GM13976 (cell line): ENCODE results near the gene SPINT2.

Experiments used
- DNase-seq: peaks from one replicate; pipeline ENCODE4 v3.0.0; 2012; ENCODE audit warnings: low spot score
- CTCF ChIP-seq: IDR thresholded peaks from 2 replicates; pipeline ENCODE4 v1.5.1; 2012; ENCODE audit warnings: borderline replicate concordance, mild to moderate bottlenecking; ENCODE audit not compliant: insufficient read depth; ENCODE audit errors: extremely low read depth, missing control alignments, control extremely low read depth
- in situ Hi-C: fragments of 300-500 bp; cut with MboI; formaldehyde crosslinking; loops from one replicate; pipeline ENCODE4 v1.12.0; 2022; ENCODE audit warnings: low sequenced_read_pairs, mixed read lengths, inconsistent platforms; ENCODE audit not compliant: unreplicated experiment

Gene SPINT2

GRCh38 chr19:38288123-38288855 lies 23.9 kb downstream of the SPINT2 start:
- no peak for DNase-seq
- in situ Hi-C loops = no loop called here
- no peak for TF ChIP-seq CTCF

GRCh38 chr19:38289955-38290354 lies 25.6 kb downstream of the SPINT2 start:
- DNase-seq = no peak
- in situ Hi-C loops = no loop called here
- TF ChIP-seq CTCF = no peak

GRCh38 chr19:38290631-38291147 lies 26.3 kb downstream of the SPINT2 start:
- TF ChIP-seq CTCF = no peak
- in situ Hi-C loops = no loop called here
- DNase-seq = no peak

- in situ Hi-C loops = no loop called here
- no peak for TF ChIP-seq CTCF
- no peak for DNase-seq
These were observed 27.5 kb downstream of the SPINT2 start for GRCh38 chr19:38291855-38292254.

- TF ChIP-seq CTCF = no peak
- DNase-seq = no peak
- in situ Hi-C loops = no loop called here
These were observed 28.9 kb downstream of the SPINT2 start for GRCh38 chr19:38293281-38293680.

- no peak for TF ChIP-seq CTCF
- in situ Hi-C loops = no loop called here
- DNase-seq = no peak
These were observed 29.7 kb downstream of the SPINT2 start for GRCh38 chr19:38294090-38294489.
